ENCODE data around the gene ITIH2. TPM values are rescaled to one million over a fixed set of nuclear protein-coding genes. Genes with fewer than 3 reads are reported as not detected.

ITIH2 gene
- total and polyA plus RNA-seq, 2 of the 8 experiments (the other 6 are each of a cell fraction or from before 2014, with no cell fraction given) = not detected

GRCh38 chr10:7738536-7739407 is 35.7 kb downstream of the ITIH2 start:
- H3K9ac ChIP-seq (replicated peaks in 1 of 4; ENCODE audit: extremely low read depth in 1 of 4, low read depth in 3 of 4, low read length in 3 of 4) = no peak overlapping the region
- no peaks in the 10 kb centered on the region for H3K4me1 ChIP-seq (replicated peaks in 1 of 4; ENCODE audit: control insufficient read depth in 3 of 4, insufficient read depth in 4 of 4, low read length in 3 of 4)
- H2AFZ ChIP-seq (ENCODE audit: low read length) = peak overlapping the region; percentile 82; the same call in 1 of the 2 replicates
- H3K27me3 ChIP-seq (replicated peaks in 1 of 4; ENCODE audit: control insufficient read depth in 3 of 4, extremely low read depth in 1 of 4, insufficient read depth in 3 of 4, low read length in 3 of 4) = no peaks in the 10 kb centered on the region
- POLR2A ChIA-PET (ENCODE audit: partially characterized antibody) = interaction anchor here (1.2 to 1.6 kb wide), 2 partner anchors 11 to 79 kb away, joined by 3 to 5 read pairs; partner anchors contain the start of gene TAF3
- H2BK5ac ChIP-seq (ENCODE audit: low read depth, low read length) = no peak overlapping the region
- H3K4me2 ChIP-seq (ENCODE audit: insufficient read depth in 1 of 2, low read depth in 2 of 2, low read length in 2 of 2) = no peak overlapping the region
- H3K23ac ChIP-seq (ENCODE audit: insufficient read length) = no peak overlapping the region
- no peaks in the 10 kb centered on the region for H3K9me3 ChIP-seq (ENCODE audit: insufficient read depth in 2 of 2, low read depth in 1 of 2, low read length in 1 of 2)
- no peak overlapping the region for H2BK120ac ChIP-seq (replicated peaks; ENCODE audit: low read depth, low read length)
- H4K8ac ChIP-seq (ENCODE audit: extremely low read depth, insufficient read depth, low read length) = no peak overlapping the region
- FAIRE-seq (no peak), DNase-seq (ENCODE audit: low read depth in 1 of 2, low spot score in 2 of 2) (no peak)
- H3K79me1 ChIP-seq (ENCODE audit: low read depth, low read length) = no peaks in the 10 kb centered on the region
- H2BK12ac ChIP-seq (ENCODE audit: low read depth, low read length) = no peak overlapping the region
- H3K23me2 ChIP-seq (ENCODE audit: low read depth, low read length) = no peaks in the 10 kb centered on the region
- no peak overlapping the region for H3K14ac ChIP-seq (ENCODE audit: insufficient read length)
- H2AK5ac ChIP-seq (ENCODE audit: low read depth, low read length) = no peak overlapping the region
- H2BK20ac ChIP-seq (ENCODE audit: low read length) = no peak overlapping the region
- H3K27ac ChIP-seq (ENCODE audit: low read depth, low read length) = no peak overlapping the region
- no peak overlapping the region for H3K56ac ChIP-seq (replicated peaks; ENCODE audit: insufficient read length, low read depth, low read length)
- no peaks in the 10 kb centered on the region for H3K36me3 ChIP-seq (ENCODE audit: control insufficient read depth in 2 of 4, insufficient read depth in 4 of 4, low read length in 3 of 4)
- no peaks in the 10 kb centered on the region for H3K79me2 ChIP-seq (ENCODE audit: control insufficient read depth in 1 of 2, insufficient read depth in 2 of 2, low read length in 2 of 2)
- no peak overlapping the region for H3K4me3 ChIP-seq (ENCODE audit: extremely low read depth in 1 of 4, insufficient read depth in 2 of 4, low read depth in 3 of 4, low read length in 4 of 4)
- H2BK15ac ChIP-seq (ENCODE audit: low read length) = no peak overlapping the region
- no peak for TF ChIP-seq ASH2L (IDR thresholded peaks at IDR 0.05; ENCODE audit: low read length)
- no peak for TF ChIP-seq TEAD4 (IDR thresholded peaks at IDR 0.05; ENCODE audit: low read depth, low read length)
- TF ChIP-seq SAP30 (IDR thresholded peaks at IDR 0.05; ENCODE audit: insufficient read depth, insufficient replicate concordance, low read length) = no peak
- no peak for TF ChIP-seq EZH2 (IDR thresholded peaks at IDR 0.05; ENCODE audit: low read depth, low read length, severe bottlenecking)
- TF ChIP-seq MAFK (IDR thresholded peaks at IDR 0.05; ENCODE audit: low read depth, low read length) = no peak
- TF ChIP-seq SIRT6 (IDR thresholded peaks at IDR 0.05; ENCODE audit: low read length) = no peak
- H3K4ac ChIP-seq (replicated peaks; ENCODE audit: insufficient read length, low read depth, low read length) = no peak overlapping the region
- 88% methylated on average over 20 of the region's 20 CpGs; no CpG with 5 or more reads in 1 of the 2 experiments for WGBS, 2 experiments (ENCODE audit: extremely low coverage in 1 of 2, insufficient coverage in 1 of 2, insufficient read length in 1 of 2, insufficient replicate concordance in 2 of 2, low coverage in 1 of 2, low lambda C conversion rate in 2 of 2, missing lambda C conversion rate in 1 of 2)
- H4K91ac ChIP-seq (replicated peaks; ENCODE audit: insufficient read length, low read length) = no peak overlapping the region
- H4K5ac ChIP-seq (ENCODE audit: insufficient read length, low read depth, low read length) = no peak overlapping the region
- H3K18ac ChIP-seq (ENCODE audit: extremely low read depth, low read length) = no peak overlapping the region
- CTCF ChIA-PET (ENCODE audit: partially characterized antibody) = interaction anchor here (0.7 to 2.1 kb wide), 6 partner anchors 12 to 215 kb away, joined by 3 to 10 read pairs (median 4); no protein-coding TSS in a partner anchor
- no peaks in the 10 kb centered on the region for H4K20me1 ChIP-seq (replicated peaks in 1 of 2; ENCODE audit: control insufficient read depth in 1 of 2, insufficient read depth in 2 of 2, low read length in 2 of 2)

All from H1 (cell line).